Caco-2 (cell line): ENCODE data around the gene MBOAT2. TPM values are rescaled to one million over a fixed set of nuclear protein-coding genes. Genes with fewer than 3 reads are reported as not detected.

Experiments used
- BruUV-seq: library from RNA; stranded (reverse); fragments of 400-500 nt; replicated peaks from 2 replicates; lab custom pipeline; 2021; lab: Mats Ljungman, UMichigan
- CTCF ChIA-PET: fragments of 300-600 bp; sonication (Branson Sonifier 250); formaldehyde crosslinking; loops from one replicate; lab custom pipeline; 2022; ENCODE audit warnings: antibody characterized with exemption; lab: Charles Lee
- POLR2A ChIA-PET: fragments of 300-600 bp; sonication (Branson Sonifier 250); formaldehyde crosslinking; loops from one replicate; lab custom pipeline; 2022; ENCODE audit warnings: antibody characterized with exemption; lab: Charles Lee
- DNase-seq, 2 experiments: peaks; one replicate each; pipeline versions ENCODE4 v3.0.0 to v3.0.0-alpha.2; 2020 to 2022
- H3K27me3 ChIP-seq: replicated peaks from 2 replicates; pipeline ENCODE4 v1.6.0; 2011; ENCODE audit warnings: low read length; ENCODE audit not compliant: control insufficient read depth, insufficient read depth
- H3K36me3 ChIP-seq: 2 replicates; pipeline ENCODE4 v1.5.1; 2011; ENCODE audit warnings: low read length; ENCODE audit not compliant: control insufficient read depth, insufficient read depth
- H3K4me1 ChIP-seq: fragments of 250-450 bp; sonication (Bioruptor Pico); 2 replicates; pipeline ENCODE4 v1.5.1; 2020; ENCODE audit warnings: mild to moderate bottlenecking
- H3K4me3 ChIP-seq: 2 replicates; pipeline ENCODE4 v1.5.1; 2011; ENCODE audit warnings: low read depth, mild to moderate bottlenecking, control low read depth, low read length
- H3K9me3 ChIP-seq: fragments of 250-450 bp; sonication (Bioruptor Pico); 2 replicates; pipeline ENCODE4 v1.5.1; 2020; ENCODE audit warnings: mild to moderate bottlenecking, moderate library complexity
- H3K27ac Mint-ChIP-seq: one replicate; pipeline ENCODE4 v1.8.0; 2022; ENCODE audit warnings: mixed read lengths; ENCODE audit not compliant: unreplicated experiment
- H3K27me3 Mint-ChIP-seq: one replicate; pipeline ENCODE4 v1.8.0; 2022; ENCODE audit warnings: mixed read lengths; ENCODE audit not compliant: insufficient read depth, unreplicated experiment
- H3K36me3 Mint-ChIP-seq: one replicate; pipeline ENCODE4 v1.8.0; 2022; ENCODE audit warnings: mild to moderate bottlenecking, mixed read lengths; ENCODE audit not compliant: insufficient read depth, unreplicated experiment
- H3K4me1 Mint-ChIP-seq: one replicate; pipeline ENCODE4 v1.8.0; 2022; ENCODE audit warnings: low read depth, mixed read lengths; ENCODE audit not compliant: unreplicated experiment
- H3K4me3 Mint-ChIP-seq: one replicate; pipeline ENCODE4 v1.8.0; 2022; ENCODE audit warnings: mild to moderate bottlenecking, moderate library complexity, mixed read lengths; ENCODE audit not compliant: unreplicated experiment
- H3K9me3 Mint-ChIP-seq: one replicate; pipeline ENCODE4 v1.8.0; 2022; ENCODE audit warnings: mixed read lengths; ENCODE audit not compliant: unreplicated experiment
- CTCF ChIP-seq, 2 experiments: fragments of 200-600 bp in 1 of 2; IDR thresholded peaks; 1 replicate in 1 of 2; 2 replicates in 1 of 2; pipeline versions ENCODE4 v1.5.1 to v1.8.0; 2011 to 2022; ENCODE audit warnings: antibody characterized with exemption in 1 of 2, control low read depth in 1 of 2, inconsistent platforms in 1 of 2, low read depth in 1 of 2, low read length in 1 of 2, mild to moderate bottlenecking in 1 of 2, moderate library complexity in 1 of 2; ENCODE audit not compliant: insufficient read depth in 1 of 2, severe bottlenecking in 1 of 2, unreplicated experiment in 1 of 2
- intact Hi-C: fragments of 100-400 bp; cut with micrococcal nuclease; formaldehyde crosslinking; loops from one replicate; pipeline ENCODE4 v1.10.0; 2022; ENCODE audit not compliant: unreplicated experiment
- total RNA-seq: library from RNA; stranded (reverse); gene quantifications from 2 replicates; pipeline ENCODE4 v1.2.3, GENCODE V29; 2022

The MBOAT2 gene
- total RNA-seq, 1 experiment from 2014 or later, result 12.6 TPM

- POLR2A ChIA-PET, result no interaction called here
- CTCF ChIA-PET, result no interaction called here
- DNase-seq, result no peak
These were observed 7.4 kb upstream of the MBOAT2 start for GRCh38 chr2:9010866-9011265.

GRCh38 chr2:9008951-9009664, 5.6 kb upstream of the MBOAT2 start:
- intact Hi-C loops, result no loop called here
- Histone ChIP-seq H3K36me3 (no peaks in the 10 kb centered on the region), H3K9me3 (no peaks in the 10 kb centered on the region), H3K4me1 (peaks cover 8% of the 10 kb centered on the region), H3K27me3 (no peaks in the 10 kb centered on the region), H3K4me3 (no peak overlapping the region)
- CTCF ChIA-PET, result no interaction called here
- H3K27ac Mint-ChIP-seq, result no peak overlapping the region
- H3K36me3 Mint-ChIP-seq, result no peaks in the 10 kb centered on the region
- POLR2A ChIA-PET, result no interaction called here
- no peak for TF ChIP-seq CTCF (IDR thresholded peaks at IDR 0.05; ENCODE audit: insufficient read depth in 1 of 2, low read depth in 1 of 2, low read length in 1 of 2, severe bottlenecking in 1 of 2, unreplicated experiment in 1 of 2)
- no TSS peak for BruUV-seq
- no peak for DNase-seq
- no peaks in the 10 kb centered on the region for H3K9me3 Mint-ChIP-seq
- peaks cover 5% of the 10 kb centered on the region for H3K27me3 Mint-ChIP-seq
- H3K4me1 Mint-ChIP-seq, result peaks cover 6% of the 10 kb centered on the region
- no peak overlapping the region for H3K4me3 Mint-ChIP-seq

More at GRCh38 chr2:9010866-9011265, 7.4 kb upstream of the MBOAT2 start:
- no TSS peak for BruUV-seq
- Mint-ChIP-seq H3K27ac (no peak overlapping the region), H3K27me3 (peaks cover 10% of the 10 kb centered on the region), H3K4me3 (no peak overlapping the region), H3K4me1 (no peaks in the 10 kb centered on the region), H3K36me3 (no peaks in the 10 kb centered on the region), H3K9me3 (no peaks in the 10 kb centered on the region)
- H3K4me3 ChIP-seq, result no peak overlapping the region
- no peaks in the 10 kb centered on the region for H3K9me3 ChIP-seq
- intact Hi-C loops, result no loop called here
- no peak for TF ChIP-seq CTCF (IDR thresholded peaks at IDR 0.05; ENCODE audit: insufficient read depth in 1 of 2, low read depth in 1 of 2, low read length in 1 of 2, severe bottlenecking in 1 of 2, unreplicated experiment in 1 of 2)
- H3K36me3 ChIP-seq, result no peaks in the 10 kb centered on the region
- no peaks in the 10 kb centered on the region for H3K4me1 ChIP-seq
- H3K27me3 ChIP-seq, result no peaks in the 10 kb centered on the region

GRCh38 chr2:9006368-9006767, 2.9 kb upstream of the MBOAT2 start:
- ChIA-PET POLR2A (no interaction called here), CTCF (interaction anchor here (0.6 kb wide), 1 partner anchor 1718 kb away, joined by 3 read pairs; no protein-coding TSS in a partner anchor)
- DNase-seq, result no peak
- H3K9me3 ChIP-seq, result no peaks in the 10 kb centered on the region
- Mint-ChIP-seq H3K27ac (no peak overlapping the region), H3K36me3 (no peaks in the 10 kb centered on the region), H3K9me3 (no peaks in the 10 kb centered on the region), H3K4me3 (no peak overlapping the region), H3K4me1 (peaks cover 13% of the 10 kb centered on the region), H3K27me3 (no peaks in the 10 kb centered on the region)
- H3K4me1 ChIP-seq, result peaks cover 8% of the 10 kb centered on the region
- no TSS peak for BruUV-seq
- no peaks in the 10 kb centered on the region for H3K36me3 ChIP-seq
- no peak for TF ChIP-seq CTCF (IDR thresholded peaks at IDR 0.05; ENCODE audit: insufficient read depth in 1 of 2, low read depth in 1 of 2, low read length in 1 of 2, severe bottlenecking in 1 of 2, unreplicated experiment in 1 of 2)
- H3K27me3 ChIP-seq, result no peaks in the 10 kb centered on the region
- no peak overlapping the region for H3K4me3 ChIP-seq
- intact Hi-C loops, result no loop called here
